Activated B cell treated with CpG ODN at 0.5 μM for 24 hours (primary cell): ENCODE results near the gene RIN3. TPM values are rescaled to one million over a fixed set of nuclear protein-coding genes. Genes with fewer than 3 reads are reported as not detected.

Experiments used
- ATAC-seq: fragments of 200-7000 bp; cut with Tn5 transposase; one replicate; pipeline ENCODE4 v1.10.0; 2021; ENCODE audit warnings: low read depth, mild to moderate bottlenecking, moderate library complexity
- CTCF ChIA-PET: fragments of 350-600 bp; sonication (Branson Sonifier 250); formaldehyde crosslinking; loops from one replicate; lab custom pipeline; 2021; ENCODE audit warnings: antibody characterized with exemption; lab: Charles Lee
- POLR2A ChIA-PET: fragments of 350-600 bp; sonication (Branson Sonifier 250); formaldehyde crosslinking; loops from one replicate; lab custom pipeline; 2021; ENCODE audit warnings: antibody characterized with exemption; lab: Charles Lee
- DNase-seq: peaks from one replicate; pipeline ENCODE4 v3.0.0; 2022
- H3K27ac Mint-ChIP-seq: one replicate; pipeline ENCODE4 v1.8.0; 2020; ENCODE audit warnings: mixed read lengths
- H3K27me3 Mint-ChIP-seq: one replicate; pipeline ENCODE4 v1.8.0; 2021; ENCODE audit warnings: mixed read lengths
- H3K36me3 Mint-ChIP-seq: one replicate; pipeline ENCODE4 v1.8.0; 2021; ENCODE audit warnings: low read depth, mixed read lengths
- H3K4me1 Mint-ChIP-seq: one replicate; pipeline ENCODE4 v1.8.0; 2021; ENCODE audit warnings: mixed read lengths
- H3K4me3 Mint-ChIP-seq: one replicate; pipeline ENCODE4 v1.8.0; 2020; ENCODE audit warnings: mild to moderate bottlenecking, mixed read lengths
- H3K9me3 Mint-ChIP-seq: one replicate; pipeline ENCODE4 v1.8.0; 2020; ENCODE audit warnings: mixed read lengths
- CTCF ChIP-seq: fragments of 200-600 bp; IDR thresholded peaks from one replicate; pipeline ENCODE4 v1.8.0; 2022; ENCODE audit warnings: antibody characterized with exemption, mild to moderate bottlenecking
- intact Hi-C: fragments of 100-400 bp; cut with micrococcal nuclease; formaldehyde crosslinking; loops from one replicate; pipeline ENCODE4 v1.15.1; 2024
- total RNA-seq: library from RNA; stranded (reverse); gene quantifications from 2 replicates; pipeline ENCODE4 v1.2.3, GENCODE V29; 2022

The RIN3 gene
- total RNA-seq, 1 donor from 2014 or later = 62.6 TPM

GRCh38 chr14:92665661-92666110, 152.1 kb downstream of the RIN3 start:
- CTCF ChIA-PET = interaction anchor here (0.6 to 2.2 kb wide), 4 partner anchors 12 to 107 kb away, joined by 3 to 7 read pairs (median 4); no protein-coding TSS in a partner anchor
- ATAC-seq = peak; percentile 41

GRCh38 chr14:92666251-92666650, 152.7 kb downstream of the RIN3 start:
- peaks cover 82% of the 10 kb centered on the region for H3K36me3 Mint-ChIP-seq
- ChIA-PET POLR2A (interaction anchor here (0.9 to 3.8 kb wide), 3 partner anchors 51 to 544 kb away, joined by 3 to 28 read pairs (median 11); partner anchors contain the start of genes CPSF2 and NDUFB1), CTCF (interaction anchor here (0.6 to 2.2 kb wide), 6 partner anchors 11 to 106 kb away, joined by 3 to 7 read pairs (median 4); no protein-coding TSS in a partner anchor)
- no peaks in the 10 kb centered on the region for H3K9me3 Mint-ChIP-seq
- ATAC-seq = no peak
- peak overlapping the region; percentile 76 for H3K4me3 Mint-ChIP-seq
- no peak for TF ChIP-seq CTCF
- intact Hi-C loops = no loop called here
- DNase-seq = no peak
- peaks cover 95% of the 10 kb centered on the region for H3K4me1 Mint-ChIP-seq
- no peaks in the 10 kb centered on the region for H3K27me3 Mint-ChIP-seq
- peak overlapping the region; percentile 97 for H3K27ac Mint-ChIP-seq

More at GRCh38 chr14:92665661-92666110, 152.1 kb downstream of the RIN3 start:
- peaks cover 82% of the 10 kb centered on the region for H3K36me3 Mint-ChIP-seq
- H3K27ac Mint-ChIP-seq = peak overlapping the region; percentile 97
- no peaks in the 10 kb centered on the region for H3K9me3 Mint-ChIP-seq
- intact Hi-C loops = loop anchor here (1.0 kb wide), 3 partner anchors 12 to 50 kb away; no protein-coding TSS in a partner anchor
- POLR2A ChIA-PET = interaction anchor here (0.6 to 3.8 kb wide), 9 partner anchors 25 to 1422 kb away, joined by 3 to 28 read pairs (median 10); no protein-coding TSS in a partner anchor
- no peaks in the 10 kb centered on the region for H3K27me3 Mint-ChIP-seq
- no peak for TF ChIP-seq CTCF
- H3K4me1 Mint-ChIP-seq = peaks cover 95% of the 10 kb centered on the region
- peak overlapping the region; percentile 76 for H3K4me3 Mint-ChIP-seq
- no peak for DNase-seq

- ATAC-seq (peak; percentile 36), DNase-seq (no peak)
- intact Hi-C loops = loop anchor here (1.0 kb wide), 1 partner anchor 9 kb away; no protein-coding TSS in a partner anchor
- no peak for TF ChIP-seq CTCF
- H3K4me3 Mint-ChIP-seq = peak overlapping the region; percentile 29
- H3K36me3 Mint-ChIP-seq = peaks cover 75% of the 10 kb centered on the region
- peak overlapping the region; percentile 57 for H3K27ac Mint-ChIP-seq
- H3K27me3 Mint-ChIP-seq = no peaks in the 10 kb centered on the region
- H3K4me1 Mint-ChIP-seq = peaks cover 84% of the 10 kb centered on the region
- ChIA-PET POLR2A (interaction anchor here (0.6 to 1.5 kb wide), 5 partner anchors 8 to 560 kb away, joined by 3 to 9 read pairs (median 4); no protein-coding TSS in a partner anchor), CTCF (interaction anchor here (0.7 to 3.3 kb wide), 5 partner anchors 9 to 80 kb away, joined by 3 to 33 read pairs (median 9); no protein-coding TSS in a partner anchor)
- no peaks in the 10 kb centered on the region for H3K9me3 Mint-ChIP-seq
Observed at GRCh38 chr14:92668276-92668973, 154.8 kb downstream of the RIN3 start.

- peaks cover 84% of the 10 kb centered on the region for H3K4me1 Mint-ChIP-seq
- CTCF ChIA-PET = interaction anchor here (0.7 to 3.3 kb wide), 7 partner anchors 11 to 135 kb away, joined by 3 to 33 read pairs (median 4); no protein-coding TSS in a partner anchor
- H3K4me3 Mint-ChIP-seq = peak overlapping the region; percentile 13
- ATAC-seq = no peak
- intact Hi-C loops = no loop called here
- H3K27me3 Mint-ChIP-seq = no peaks in the 10 kb centered on the region
- peaks cover 75% of the 10 kb centered on the region for H3K36me3 Mint-ChIP-seq
- no peak for TF ChIP-seq CTCF
- DNase-seq = no peak
- H3K9me3 Mint-ChIP-seq = no peaks in the 10 kb centered on the region
- peak overlapping the region; percentile 52 for H3K27ac Mint-ChIP-seq
- POLR2A ChIA-PET = interaction anchor here (0.6 to 2.0 kb wide), 6 partner anchors 11 to 101 kb away, joined by 3 to 10 read pairs (median 3); no protein-coding TSS in a partner anchor
Observed at GRCh38 chr14:92670160-92670559, 156.6 kb downstream of the RIN3 start.
